Measurements from ENCODE around the gene OR11H12. TPM values are rescaled to one million over a fixed set of nuclear protein-coding genes. Genes with fewer than 3 reads are reported as not detected.
A peak's percentile ranks its signal among the peaks of the same experiment; 100 is the strongest.
"Not testable (repeated sequence)": the region's sequence is repeated elsewhere in the genome, so short reads cannot be mapped to it uniquely, and the experiment has no call there.

The OR11H12 gene, protein sequence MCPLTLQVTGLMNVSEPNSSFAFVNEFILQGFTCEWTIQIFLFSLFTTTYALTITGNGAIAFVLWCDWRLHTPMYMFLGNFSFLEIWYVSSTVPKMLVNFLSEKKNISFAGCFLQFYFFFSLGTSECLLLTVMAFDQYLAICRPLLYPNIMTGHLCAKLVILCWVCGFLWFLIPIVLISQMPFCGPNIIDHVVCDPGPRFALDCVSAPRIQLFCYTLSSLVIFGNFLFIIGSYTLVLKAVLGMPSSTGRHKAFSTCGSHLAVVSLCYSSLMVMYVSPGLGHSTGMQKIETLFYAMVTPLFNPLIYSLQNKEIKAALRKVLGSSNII
- total RNA-seq (not detected), polyA plus RNA-seq (ENCODE audit: insufficient read length in 6 of 6) (not detected)
- long read RNA-seq, donor 1, result 0 reads
- long read RNA-seq, donor 2, result 0 reads
- long read RNA-seq, donor 3, result 0 reads
- long read RNA-seq, donor 4, result 0 reads
- long read RNA-seq, donor 5, result 0 reads
- long read RNA-seq, donor 6, result 0 reads
- long read RNA-seq, donor 7, result 0 reads
- long read RNA-seq, donor 8, result 0 reads
- long read RNA-seq, donor 9, result 0 reads
- long read RNA-seq, donor 10, result 0 reads
- long read RNA-seq, donor 11, result 0 reads
- long read RNA-seq, donor 12, result 0 reads

- H3K4me3 ChIP-seq; intact Hi-C loops (cut with DNase I); H3K4me1 ChIP-seq; H3K9me3 ChIP-seq; H3K27ac ChIP-seq; DNase-seq; H3K27me3 ChIP-seq; H3K36me3 ChIP-seq; ATAC-seq: not testable (repeated sequence)
Measured at GRCh38 chr14:18600817-18601216, at the start of gene OR11H12. OR11H12 (plus strand) TSS chr14:18601117; CDS start chr14:18601117, 0 bp downstream.

DNA sequence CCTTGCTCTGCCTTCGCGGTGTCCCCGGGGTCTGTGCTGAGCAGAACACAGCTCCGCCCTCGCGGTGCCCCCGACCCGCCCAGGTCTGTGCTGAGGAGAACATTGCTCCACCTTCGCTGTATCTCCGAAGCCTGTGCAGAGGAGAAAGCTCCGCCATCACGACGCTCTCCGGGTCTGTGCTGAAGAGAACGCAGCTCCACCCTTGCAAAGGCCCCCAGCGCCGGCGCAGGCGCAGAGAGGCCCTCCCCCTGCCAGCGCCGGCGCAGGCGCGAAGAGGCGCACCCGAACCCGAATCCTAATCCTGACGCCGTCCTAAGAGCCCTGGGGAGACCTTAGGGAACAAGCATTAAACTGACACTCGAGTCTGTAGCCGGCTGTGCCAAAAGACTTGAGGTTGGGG is 18.0 kb upstream of the OR11H12 start:
- H3K9me3 ChIP-seq; H3K27ac ChIP-seq; ATAC-seq; H3K4me3 ChIP-seq; H3K36me3 ChIP-seq; H3K4me1 ChIP-seq; intact Hi-C loops (cut with DNase I); DNase-seq; H3K27me3 ChIP-seq: not testable (repeated sequence)

GRCh38 chr14:18626610-18627213 is 25.8 kb downstream of the OR11H12 start:
- H3K27ac ChIP-seq; H3K4me1 ChIP-seq; H3K9me3 ChIP-seq; intact Hi-C loops (cut with DNase I); ATAC-seq; H3K27me3 ChIP-seq; H3K36me3 ChIP-seq; H3K4me3 ChIP-seq: not testable (repeated sequence)
- DNase-seq, result peak in 1 of 4 donors; percentile 75

GRCh38 chr14:18636066-18636465 is 35.1 kb downstream of the OR11H12 start:
- intact Hi-C loops (cut with DNase I), result not testable (repeated sequence)

DNA sequence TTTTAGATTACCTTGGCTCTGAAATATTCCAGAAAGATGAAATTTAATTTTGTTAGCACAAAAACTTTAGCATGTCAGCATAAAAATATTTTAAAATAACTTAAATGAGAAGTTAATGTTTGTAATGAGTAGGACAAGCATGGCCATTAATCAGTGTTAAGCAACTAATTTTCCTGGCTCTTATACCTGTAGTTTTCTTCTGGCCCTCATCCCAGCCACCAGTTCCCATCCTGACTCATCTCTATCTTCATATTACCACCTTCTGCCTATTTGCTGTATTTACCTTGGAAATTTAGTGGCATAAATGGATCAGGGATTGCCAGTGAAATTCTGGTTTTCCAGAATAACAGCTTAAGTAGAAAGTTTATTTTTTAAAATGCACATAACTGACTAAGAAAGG is 37.1 kb downstream of the OR11H12 start:
- ATAC-seq; H3K4me3 ChIP-seq; H3K4me1 ChIP-seq; H3K36me3 ChIP-seq; H3K9me3 ChIP-seq; intact Hi-C loops (cut with DNase I); H3K27ac ChIP-seq; H3K27me3 ChIP-seq; DNase-seq: not testable (repeated sequence)

More at GRCh38 chr14:18636066-18636465, 35.1 kb downstream of the OR11H12 start:
- H3K27ac ChIP-seq, H3K4me1 ChIP-seq, ATAC-seq, H3K9me3 ChIP-seq, H3K27me3 ChIP-seq, H3K36me3 ChIP-seq, DNase-seq, H3K4me3 ChIP-seq: not testable (repeated sequence)

- H3K36me3 ChIP-seq; H3K4me1 ChIP-seq; H3K27ac ChIP-seq; H3K4me3 ChIP-seq; DNase-seq; ATAC-seq; H3K27me3 ChIP-seq; intact Hi-C loops (cut with DNase I); H3K9me3 ChIP-seq: not testable (repeated sequence)
Measured at GRCh38 chr14:18638785-18639184, 37.9 kb downstream of the OR11H12 start.

GRCh38 chr14:18646075-18646730 is 45.3 kb downstream of the OR11H12 start:
- H3K36me3 ChIP-seq; H3K4me1 ChIP-seq; ATAC-seq; H3K27me3 ChIP-seq; H3K27ac ChIP-seq; H3K4me3 ChIP-seq; intact Hi-C loops (cut with DNase I); H3K9me3 ChIP-seq: not testable (repeated sequence)
- peak in 1 of 4 donors; percentile 74 for DNase-seq
